GM19025 (cell line): ENCODE measurements around the gene ABHD2.

Experiments
- ATAC-seq: cut with Tn5 transposase; IDR thresholded peaks from one replicate; pipeline ENCODE4 v1.9.1; 2021; ENCODE audit warnings: mild to moderate bottlenecking, low read depth, moderate library complexity; ENCODE audit not compliant: unreplicated experiment

The ABHD2 gene

DNA sequence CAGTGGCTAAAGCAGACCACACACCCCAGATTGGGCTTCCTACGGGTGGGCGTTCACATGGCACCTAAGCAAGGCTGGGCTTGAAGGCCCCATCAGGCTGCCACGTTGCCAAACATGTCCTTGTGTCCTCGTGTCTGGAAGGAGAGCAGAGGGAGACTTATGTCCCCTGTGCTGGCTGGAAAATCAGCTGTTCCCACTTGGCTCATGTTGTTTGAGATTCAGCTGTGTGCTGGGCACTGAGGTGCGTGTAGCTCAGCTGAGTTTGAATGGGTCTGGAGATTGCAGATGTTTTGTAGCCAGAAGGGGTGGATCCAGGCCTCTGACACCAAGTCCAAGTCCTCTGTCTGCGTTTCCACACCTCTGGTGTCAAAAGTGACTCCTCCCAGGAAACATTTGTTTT is 98.5 kb downstream of the ABHD2 start:
- no peak for ATAC-seq

DNA sequence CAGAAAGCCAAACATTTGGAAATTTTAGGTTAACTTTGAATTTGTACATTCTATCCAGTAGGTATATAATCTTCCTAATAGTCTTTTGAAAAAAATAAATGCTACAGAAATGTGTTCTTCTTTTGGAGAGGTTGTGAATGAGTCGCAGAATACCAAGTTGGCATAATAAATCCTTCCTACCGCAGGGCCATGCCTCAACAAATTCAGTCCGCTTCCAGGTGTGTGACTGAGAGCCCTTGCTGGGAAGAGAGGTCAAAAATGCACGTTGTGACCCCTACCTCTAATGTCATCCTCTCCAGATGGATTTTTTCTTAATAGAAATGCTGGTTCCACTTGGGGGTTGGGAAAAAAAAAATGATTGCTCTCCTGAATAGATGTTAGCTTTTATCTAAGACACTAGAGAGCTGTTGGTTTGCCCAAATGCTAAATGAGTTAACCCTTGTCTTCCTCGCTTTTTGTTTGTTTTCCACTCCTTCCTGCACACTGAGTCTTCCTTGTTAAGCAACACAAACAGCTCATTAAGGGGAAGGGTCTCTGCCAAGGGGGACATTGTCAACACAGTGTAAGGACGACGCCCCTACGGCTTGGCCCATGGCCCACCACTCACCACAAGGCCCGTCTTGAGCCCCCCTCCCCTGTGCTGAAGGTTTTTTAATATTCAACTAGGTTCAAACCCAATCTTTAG is 99.2 kb downstream of the ABHD2 start:
- no peak for ATAC-seq

- ATAC-seq: no peak
Measured at GRCh38 chr15:89187986-89188514, 99.8 kb downstream of the ABHD2 start.

DNA sequence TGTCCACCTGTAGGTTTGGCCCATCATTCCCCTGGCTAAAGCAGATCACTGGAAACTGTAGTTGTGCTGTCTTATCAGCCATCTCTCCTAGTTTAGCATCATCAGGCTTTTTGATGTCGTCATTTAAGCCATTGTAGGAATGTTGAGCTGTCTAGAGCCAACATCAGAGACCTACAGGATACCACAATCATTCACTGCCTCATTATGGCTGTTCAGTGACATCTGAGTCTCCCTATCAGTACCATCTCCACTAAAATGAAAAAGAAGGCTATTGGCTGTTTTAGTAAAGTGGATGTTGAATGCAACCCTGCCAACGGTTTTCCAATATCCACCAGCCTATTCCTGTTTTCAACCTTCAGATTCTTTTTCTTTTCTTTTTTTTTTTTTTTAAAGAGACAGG is 103.9 kb downstream of the ABHD2 start:
- no peak for ATAC-seq

DNA sequence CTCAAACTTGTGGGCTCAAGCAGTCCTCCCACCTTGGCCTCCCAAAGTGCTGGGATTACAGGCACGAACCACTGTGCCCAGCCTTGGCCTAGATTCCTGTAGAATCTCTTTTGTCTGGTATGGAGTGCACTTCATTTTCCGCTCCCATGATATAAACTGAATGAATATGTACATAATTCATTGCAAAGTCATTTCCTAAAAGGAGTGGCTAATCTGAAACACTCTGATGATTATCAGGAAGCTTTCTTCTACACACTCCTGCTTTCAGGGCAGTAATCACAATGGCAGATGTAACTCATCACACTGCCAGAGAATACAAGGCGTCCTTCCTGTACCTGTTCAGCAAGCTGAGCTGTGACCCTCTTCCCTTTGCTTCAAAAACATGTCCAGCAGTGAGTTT is 104.5 kb downstream of the ABHD2 start:
- ATAC-seq: no peak

DNA sequence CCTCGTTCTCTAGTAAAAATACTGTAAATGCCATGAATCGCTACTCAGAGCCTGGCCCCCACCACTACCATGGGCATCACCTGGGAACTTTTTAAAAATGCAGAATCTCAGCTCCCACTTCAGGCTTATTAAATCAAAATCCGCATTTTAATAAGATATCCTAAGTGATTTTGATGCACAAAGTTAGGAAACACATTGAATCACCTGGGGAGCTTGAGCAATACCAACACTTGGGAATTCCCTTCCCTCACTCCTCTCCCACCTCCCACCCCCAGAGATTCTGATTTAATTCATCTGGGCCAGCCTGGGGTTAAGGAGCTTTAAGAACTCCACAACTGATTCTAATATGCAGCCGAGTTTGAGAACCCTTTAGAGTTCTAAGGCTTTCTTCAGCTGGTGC is 106.4 kb downstream of the ABHD2 start:
- no peak for ATAC-seq

- no peak for ATAC-seq
Measured at GRCh38 chr15:89195836-89196235, 107.6 kb downstream of the ABHD2 start.

- ATAC-seq: no peak
Measured at GRCh38 chr15:89196241-89196640, 108.0 kb downstream of the ABHD2 start.

GRCh38 chr15:89196994-89197393 is 108.7 kb downstream of the ABHD2 start:
- no peak for ATAC-seq

- no peak for ATAC-seq
Measured at GRCh38 chr15:89197503-89197971, 109.3 kb downstream of the ABHD2 start.

GRCh38 chr15:89198196-89198595 is 109.9 kb downstream of the ABHD2 start:
- no peak for ATAC-seq

GRCh38 chr15:89198934-89199333 is 110.7 kb downstream of the ABHD2 start:
- ATAC-seq: no peak

DNA sequence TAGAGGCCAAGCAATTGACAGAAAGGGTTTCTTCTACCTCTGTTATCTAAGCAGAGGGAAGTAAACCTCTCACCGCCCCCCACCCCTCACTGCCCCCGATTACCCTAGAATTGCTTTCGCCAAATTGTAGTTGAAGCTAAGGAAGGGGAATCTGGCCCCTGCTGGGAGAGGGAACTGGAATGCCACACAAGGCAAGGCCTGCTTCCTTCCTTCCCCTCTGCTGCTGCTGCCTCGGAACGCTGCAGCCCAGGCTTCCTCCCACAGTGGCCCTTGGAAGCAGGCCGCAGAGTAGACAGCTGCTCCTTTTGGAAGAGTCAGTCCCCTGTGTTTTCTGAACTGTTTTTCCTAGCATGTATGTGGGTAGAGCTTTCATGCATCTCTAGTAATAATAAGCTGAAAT is 111.5 kb downstream of the ABHD2 start:
- ATAC-seq: no peak

GRCh38 chr15:89200182-89200581 is 111.9 kb downstream of the ABHD2 start:
- ATAC-seq: no peak

GRCh38 chr15:89201465-89202005 is 113.3 kb downstream of the ABHD2 start:
- ATAC-seq: no peak

- ATAC-seq: no peak
Measured at GRCh38 chr15:89203705-89204273, 115.5 kb downstream of the ABHD2 start.

- no peak for ATAC-seq
Measured at GRCh38 chr15:89205991-89206585, 117.8 kb downstream of the ABHD2 start.

DNA sequence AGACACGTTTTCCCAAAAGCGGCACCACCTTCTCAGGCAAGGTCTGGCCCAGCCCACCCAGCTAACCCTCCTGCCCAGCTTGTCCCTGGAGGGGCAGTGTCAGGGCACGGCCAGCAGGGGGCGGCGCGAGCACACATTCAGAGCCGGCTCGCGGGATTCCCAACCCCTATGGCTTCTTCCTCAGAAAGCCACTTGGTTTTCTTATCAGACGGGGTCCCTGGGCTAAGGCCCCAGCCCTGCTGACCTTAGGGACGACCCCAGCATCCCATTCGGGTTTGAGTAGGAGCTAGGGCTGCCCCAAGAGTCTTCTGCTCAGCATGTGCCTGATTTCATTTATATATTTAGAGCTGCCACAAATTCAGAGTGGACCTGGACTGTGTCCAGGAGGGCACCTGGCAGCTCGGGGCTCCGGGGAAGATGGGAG is 118.7 kb downstream of the ABHD2 start:
- no peak for ATAC-seq

GRCh38 chr15:89208256-89208655 is 120.0 kb downstream of the ABHD2 start:
- no peak for ATAC-seq

- no peak for ATAC-seq
Measured at GRCh38 chr15:89209057-89209456, 120.8 kb downstream of the ABHD2 start.

DNA sequence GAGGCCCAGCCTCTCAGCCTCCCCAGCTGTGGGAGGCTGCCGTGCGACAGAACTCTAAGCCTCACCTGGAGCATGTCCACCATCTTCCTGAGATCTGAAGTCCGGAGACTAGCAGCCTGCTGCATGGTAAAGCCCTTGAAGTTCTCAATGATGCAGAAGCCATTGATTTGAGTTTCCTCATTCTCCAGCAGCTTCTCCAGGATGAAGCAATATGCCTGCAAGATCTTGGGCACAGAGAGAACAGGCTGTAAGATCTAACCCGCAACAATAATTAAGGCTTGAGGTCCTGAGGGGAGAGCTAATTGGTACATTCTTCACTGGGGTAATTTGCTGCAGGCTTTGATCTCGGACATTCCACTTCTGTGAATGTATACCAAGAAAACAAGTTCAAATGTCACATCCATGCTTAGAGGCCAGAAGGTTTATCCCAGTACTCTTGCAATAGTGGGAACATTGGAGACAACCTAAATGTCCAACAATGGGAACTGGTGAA is 123.5 kb downstream of the ABHD2 start:
- ATAC-seq: no peak
